CD4-positive, alpha-beta memory T cell (primary cell): ENCODE measurements around the gene OVAAL. TPM values are rescaled to one million over a fixed set of nuclear protein-coding genes. Genes with fewer than 3 reads are reported as not detected.

Experiments used
- CTCF ChIA-PET: fragments of 350-600 bp; sonication (Branson Sonifier 250); formaldehyde crosslinking; loops from one replicate; lab custom pipeline; 2021; ENCODE audit warnings: inconsistent platforms; ENCODE audit not compliant: partially characterized antibody; lab: Charles Lee
- POLR2A ChIA-PET: fragments of 350-600 bp; sonication (Branson Sonifier 250); formaldehyde crosslinking; loops from one replicate; lab custom pipeline; 2021; ENCODE audit not compliant: partially characterized antibody; lab: Charles Lee
- DNase-seq, 5 donors: peaks; one replicate each; pipeline versions ENCODE4 v3.0.0 to v3.0.0-alpha.2; 2020 to 2022; ENCODE audit warnings: mixed read lengths in 1 of 5
- H3K27ac ChIP-seq: one replicate; pipeline ENCODE4 v1.7.0; 2013; ENCODE audit warnings: low read depth, low read length
- H3K27me3 ChIP-seq: 2 replicates; pipeline ENCODE4 v1.7.0; 2013; ENCODE audit warnings: mild to moderate bottlenecking, low read length, moderate library complexity; ENCODE audit not compliant: insufficient read depth
- H3K36me3 ChIP-seq: 2 replicates; pipeline ENCODE4 v1.7.0; 2013; ENCODE audit warnings: mild to moderate bottlenecking, low read length, moderate library complexity; ENCODE audit not compliant: insufficient read depth
- H3K4me1 ChIP-seq: 2 replicates; pipeline ENCODE4 v1.7.0; 2013; ENCODE audit warnings: mild to moderate bottlenecking, low read length, moderate library complexity; ENCODE audit not compliant: insufficient read depth
- H3K4me3 ChIP-seq, 2 donors: one replicate each; pipeline ENCODE4 v1.7.0; 2013; ENCODE audit warnings: low read length in 2 of 2, mild to moderate bottlenecking in 1 of 2
- H3K9me3 ChIP-seq, 2 donors: one replicate each; pipeline ENCODE4 v1.7.0; 2013; ENCODE audit warnings: low read length in 2 of 2, control low read depth in 1 of 2; ENCODE audit not compliant: control insufficient read depth in 1 of 2
- H3K27ac Mint-ChIP-seq, 7 donors: one replicate each; pipeline ENCODE4 v1.8.0; 2020 to 2021; ENCODE audit warnings: mixed read lengths in 7 of 7, mild to moderate bottlenecking in 6 of 7, inconsistent platforms in 3 of 7, moderate library complexity in 3 of 7
- H3K27me3 Mint-ChIP-seq, 2 donors: one replicate each; pipeline ENCODE4 v1.8.0; 2020 to 2021; ENCODE audit warnings: mixed read lengths in 2 of 2
- H3K36me3 Mint-ChIP-seq, 2 donors: one replicate each; pipeline ENCODE4 v1.8.0; 2020 to 2021; ENCODE audit warnings: mixed read lengths in 2 of 2, inconsistent platforms in 1 of 2, mild to moderate bottlenecking in 1 of 2
- H3K4me1 Mint-ChIP-seq, 4 donors: one replicate each; pipeline ENCODE4 v1.8.0; 2020 to 2021; ENCODE audit warnings: mixed read lengths in 4 of 4, mild to moderate bottlenecking in 1 of 4
- H3K4me3 Mint-ChIP-seq, 8 donors: one replicate each; pipeline ENCODE4 v1.8.0; 2020 to 2021; ENCODE audit warnings: mixed read lengths in 8 of 8, mild to moderate bottlenecking in 7 of 8, moderate library complexity in 6 of 8, inconsistent platforms in 3 of 8
- H3K9me3 Mint-ChIP-seq, 8 donors: one replicate each; pipeline ENCODE4 v1.8.0; 2020 to 2021; ENCODE audit warnings: mixed read lengths in 8 of 8, mild to moderate bottlenecking in 5 of 8, inconsistent platforms in 3 of 8, moderate library complexity in 1 of 8
- intact Hi-C: fragments of 100-400 bp; cut with micrococcal nuclease; formaldehyde crosslinking; loops from one replicate; pipeline ENCODE4 v1.15.1; 2023
- polyA plus RNA-seq, 2 donors: library from polyadenylated mRNA; unstranded; fragments of 300-500 nt; fragmentation: Illumina TruSeq; gene quantifications; one replicate each; pipeline ENCODE4 v1.2.3, GENCODE V29; 2021
- total RNA-seq, 2 experiments: library from RNA; stranded (reverse); gene quantifications; one replicate each; pipeline ENCODE4 v1.2.3, GENCODE V29; 2021

OVAAL gene
- total and polyA plus RNA-seq, 4 experiments from 2014 or later = not detected

DNA sequence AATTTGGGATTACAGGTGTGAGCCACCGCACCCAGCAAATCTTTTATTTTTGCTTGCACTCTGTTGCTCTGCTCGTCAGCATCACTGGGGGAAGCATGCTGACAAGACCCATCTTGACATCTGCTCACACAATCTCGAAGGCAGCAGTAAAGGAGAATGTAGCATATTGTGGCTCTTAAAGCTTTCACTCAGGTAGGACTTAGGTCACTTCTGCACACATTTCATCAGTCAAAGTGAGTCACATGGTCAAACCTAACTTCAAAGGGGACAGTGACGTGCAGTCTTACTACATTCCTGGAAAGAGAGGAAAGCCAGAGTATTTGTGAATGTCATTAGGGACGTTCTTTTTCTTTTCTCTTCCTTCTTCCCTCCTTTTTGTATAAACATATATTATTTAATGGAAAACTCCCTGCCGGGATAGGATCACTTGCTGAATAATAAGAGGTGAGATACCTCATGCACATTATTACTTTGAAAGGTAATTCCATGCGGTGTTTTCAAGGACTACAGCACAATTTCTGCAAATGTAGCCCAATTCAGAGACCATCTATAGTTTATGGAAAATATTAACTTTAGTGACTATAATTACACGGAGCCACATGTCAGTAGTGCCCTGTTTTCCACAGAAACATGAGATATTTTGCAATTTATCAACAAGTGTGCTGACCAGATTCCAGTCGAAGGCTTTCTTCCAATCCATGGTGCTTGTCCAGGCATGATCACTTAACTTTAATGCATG lies 37.1 kb upstream of the OVAAL start:
- Mint-ChIP-seq H3K4me3 (no peak overlapping the region), H3K27ac (no peak overlapping the region), H3K9me3 (no peaks in the 10 kb centered on the region), H3K36me3 (no peaks in the 10 kb centered on the region), H3K27me3 (peaks cover 0 to 1% of the 10 kb centered on the region in 2 donors), H3K4me1 (peaks cover 0 to 2% (median under 1%) of the 10 kb centered on the region in 4 donors)
- no peak overlapping the region for H3K27ac ChIP-seq
- no peaks in the 10 kb centered on the region for H3K9me3 ChIP-seq
- DNase-seq = no peak
- H3K27me3 ChIP-seq = no peaks in the 10 kb centered on the region
- CTCF ChIA-PET = interaction anchor here (1.3 kb wide), 2 partner anchors 9 to 340 kb away, joined by 3 to 5 read pairs; no protein-coding TSS in a partner anchor
- POLR2A ChIA-PET = no interaction called here
- H3K4me1 ChIP-seq = no peaks in the 10 kb centered on the region
- intact Hi-C loops = no loop called here
- no peaks in the 10 kb centered on the region for H3K36me3 ChIP-seq
- no peak overlapping the region for H3K4me3 ChIP-seq

DNA sequence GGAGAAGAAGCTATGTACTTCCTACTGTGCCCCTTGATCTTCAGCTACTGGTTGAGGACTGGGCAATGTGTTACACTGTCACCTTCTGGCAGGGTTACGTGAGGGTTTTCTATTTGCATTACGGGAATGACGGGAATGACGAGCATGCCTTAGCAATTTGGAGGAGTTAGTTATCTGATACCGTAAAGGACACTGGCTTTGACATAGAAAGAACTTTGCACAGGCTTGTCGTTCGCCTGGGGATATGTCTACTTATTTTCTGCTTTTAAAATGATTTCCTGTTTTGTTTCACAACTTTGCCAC lies 36.6 kb upstream of the OVAAL start:
- no peaks in the 10 kb centered on the region for H3K9me3 Mint-ChIP-seq
- DNase-seq = no peak
- CTCF ChIA-PET = interaction anchor here (1.3 kb wide), 2 partner anchors 10 to 340 kb away, joined by 3 to 5 read pairs; no protein-coding TSS in a partner anchor
- H3K27me3 Mint-ChIP-seq = peaks cover 1% of the 10 kb centered on the region in 2 donors
- no peaks in the 10 kb centered on the region for H3K36me3 Mint-ChIP-seq
- no peak overlapping the region for H3K27ac Mint-ChIP-seq
- Histone ChIP-seq H3K4me1 (no peaks in the 10 kb centered on the region), H3K9me3 (no peaks in the 10 kb centered on the region), H3K36me3 (no peaks in the 10 kb centered on the region), H3K4me3 (no peak overlapping the region), H3K27ac (no peak overlapping the region), H3K27me3 (no peaks in the 10 kb centered on the region)
- intact Hi-C loops = no loop called here
- H3K4me1 Mint-ChIP-seq = peaks cover 0 to 2% (median under 1%) of the 10 kb centered on the region in 4 donors
- H3K4me3 Mint-ChIP-seq = no peak overlapping the region
- POLR2A ChIA-PET = no interaction called here

DNA sequence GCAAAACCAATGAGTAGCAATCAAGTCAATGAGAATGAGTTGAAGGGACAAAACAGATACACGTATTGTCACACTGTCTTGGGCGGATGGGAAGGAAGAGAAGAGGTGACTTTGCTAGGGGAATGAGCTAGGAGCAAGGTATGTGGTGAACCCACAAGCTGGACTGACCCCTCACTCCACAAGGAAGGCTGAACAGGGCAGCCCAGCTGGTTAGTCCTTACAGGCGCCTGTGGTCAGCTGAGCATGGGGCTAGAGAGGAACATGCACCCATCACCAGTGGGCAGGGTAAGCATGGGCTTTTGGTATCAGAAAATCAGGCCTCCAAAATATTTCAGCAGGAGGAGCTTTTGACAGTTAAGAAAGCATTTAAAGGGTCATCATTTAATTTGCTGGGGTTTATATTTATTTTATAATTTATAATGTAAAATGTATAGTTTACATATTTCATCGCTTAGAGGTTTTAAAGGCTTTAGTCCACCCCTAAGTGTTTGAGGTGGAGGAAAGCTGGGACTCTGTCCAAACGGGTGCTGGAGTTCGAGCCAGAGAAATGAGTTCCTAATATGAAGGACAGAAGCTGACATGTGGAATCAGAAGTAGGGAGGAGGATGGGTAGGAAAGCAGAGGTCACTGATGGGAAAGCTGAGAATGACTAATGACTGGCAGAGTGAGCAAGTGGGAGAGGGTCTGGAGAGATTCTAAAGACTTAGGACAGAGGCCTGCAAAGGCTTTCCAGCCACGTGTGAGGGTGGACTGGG lies 34.4 kb upstream of the OVAAL start:
- Histone ChIP-seq H3K9me3 (no peaks in the 10 kb centered on the region), H3K36me3 (no peaks in the 10 kb centered on the region), H3K4me3 (no peak overlapping the region), H3K27ac (no peak overlapping the region), H3K4me1 (no peaks in the 10 kb centered on the region), H3K27me3 (no peaks in the 10 kb centered on the region)
- no peak overlapping the region for H3K4me3 Mint-ChIP-seq
- ChIA-PET POLR2A (no interaction called here), CTCF (interaction anchor here (0.9 kb wide), 2 partner anchors 9 to 338 kb away, joined by 4 to 6 read pairs; no protein-coding TSS in a partner anchor)
- intact Hi-C loops = no loop called here
- DNase-seq = no peak
- peaks cover 1 to 3% of the 10 kb centered on the region in 2 donors for H3K27me3 Mint-ChIP-seq
- H3K36me3 Mint-ChIP-seq = no peaks in the 10 kb centered on the region
- peaks cover 0 to 2% (median under 1%) of the 10 kb centered on the region in 4 donors for H3K4me1 Mint-ChIP-seq
- H3K9me3 Mint-ChIP-seq = no peaks in the 10 kb centered on the region
- H3K27ac Mint-ChIP-seq = no peak overlapping the region

DNA sequence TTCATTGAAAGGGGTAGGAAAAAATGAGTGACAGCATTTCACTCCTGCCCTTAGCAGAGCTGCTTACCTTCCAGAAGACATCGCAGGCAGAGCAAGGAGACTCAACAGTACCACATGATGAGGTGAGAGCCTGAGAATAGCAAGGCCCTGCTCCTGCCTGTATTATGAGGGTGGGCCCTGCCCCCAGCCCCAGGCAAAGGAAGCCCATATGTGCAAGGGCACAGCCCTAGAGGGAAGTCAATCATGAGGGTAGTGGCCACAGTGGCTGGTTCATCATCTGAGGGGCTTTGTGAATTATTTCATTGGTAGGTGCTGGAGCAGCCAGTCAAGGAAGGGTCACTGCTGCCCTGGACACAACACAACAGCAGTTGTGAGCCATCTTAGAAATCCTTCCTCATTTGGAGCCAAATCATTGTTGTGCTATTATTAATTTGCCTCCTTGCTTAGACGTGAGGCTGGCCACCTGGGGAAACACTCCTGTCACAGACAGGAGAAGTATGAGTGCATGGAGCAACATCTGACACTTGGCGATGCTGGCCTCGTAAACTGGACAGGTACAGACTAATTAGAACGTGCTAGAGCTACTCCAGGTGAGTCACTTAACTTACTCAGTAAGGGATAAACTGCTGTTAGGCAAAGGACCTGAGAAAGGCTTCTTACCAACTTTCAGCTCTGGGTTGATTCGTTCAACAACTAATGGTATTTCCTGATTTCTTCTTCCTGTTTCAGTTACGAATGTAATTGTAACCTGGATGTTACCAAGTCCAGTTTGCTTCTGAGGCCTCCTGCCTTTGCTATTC lies 33.6 kb upstream of the OVAAL start:
- Mint-ChIP-seq H3K36me3 (no peaks in the 10 kb centered on the region), H3K27me3 (peaks cover 0 to 3% of the 10 kb centered on the region in 2 donors), H3K4me3 (no peak overlapping the region), H3K4me1 (peaks cover 0 to 2% (median under 1%) of the 10 kb centered on the region in 4 donors), H3K27ac (no peak overlapping the region), H3K9me3 (no peaks in the 10 kb centered on the region)
- DNase-seq = no peak
- intact Hi-C loops = no loop called here
- no peaks in the 10 kb centered on the region for H3K4me1 ChIP-seq
- no peaks in the 10 kb centered on the region for H3K9me3 ChIP-seq
- CTCF ChIA-PET = interaction anchor here (0.9 kb wide), 2 partner anchors 9 to 337 kb away, joined by 4 to 6 read pairs; no protein-coding TSS in a partner anchor
- H3K27me3 ChIP-seq = no peaks in the 10 kb centered on the region
- no peaks in the 10 kb centered on the region for H3K36me3 ChIP-seq
- POLR2A ChIA-PET = no interaction called here
- no peak overlapping the region for H3K4me3 ChIP-seq
- no peak overlapping the region for H3K27ac ChIP-seq

DNA sequence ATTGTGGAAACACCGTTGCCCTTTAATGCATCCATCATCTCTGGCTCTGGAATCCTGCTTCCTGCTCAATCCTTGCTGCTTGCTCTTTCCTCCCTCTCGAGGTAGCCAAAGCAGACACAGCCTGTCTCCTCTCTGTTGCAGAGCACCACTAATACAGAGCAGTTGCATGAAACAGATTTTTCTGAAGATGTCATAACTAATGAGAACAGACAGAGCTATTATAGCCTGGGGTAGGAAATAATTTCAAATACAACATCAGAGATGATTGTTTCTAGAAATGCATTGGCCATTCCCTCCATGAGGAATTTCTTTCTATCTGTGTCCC lies 33.1 kb upstream of the OVAAL start:
- Mint-ChIP-seq H3K4me1 (peaks cover 0 to 2% (median under 1%) of the 10 kb centered on the region in 4 donors), H3K36me3 (no peaks in the 10 kb centered on the region), H3K4me3 (no peak overlapping the region), H3K27me3 (peaks cover 0 to 3% of the 10 kb centered on the region in 2 donors), H3K27ac (peak overlapping the region in 1 of 7 donors; percentile 82), H3K9me3 (no peaks in the 10 kb centered on the region)
- CTCF ChIA-PET = interaction anchor here (0.7 kb wide), 1 partner anchor 335 kb away, joined by 3 read pairs; no protein-coding TSS in a partner anchor
- DNase-seq = no peak
- no peak overlapping the region for H3K4me3 ChIP-seq
- no peaks in the 10 kb centered on the region for H3K27me3 ChIP-seq
- H3K27ac ChIP-seq = no peak overlapping the region
- no peaks in the 10 kb centered on the region for H3K36me3 ChIP-seq
- intact Hi-C loops = no loop called here
- POLR2A ChIA-PET = no interaction called here
- no peaks in the 10 kb centered on the region for H3K4me1 ChIP-seq
- no peaks in the 10 kb centered on the region for H3K9me3 ChIP-seq

DNA sequence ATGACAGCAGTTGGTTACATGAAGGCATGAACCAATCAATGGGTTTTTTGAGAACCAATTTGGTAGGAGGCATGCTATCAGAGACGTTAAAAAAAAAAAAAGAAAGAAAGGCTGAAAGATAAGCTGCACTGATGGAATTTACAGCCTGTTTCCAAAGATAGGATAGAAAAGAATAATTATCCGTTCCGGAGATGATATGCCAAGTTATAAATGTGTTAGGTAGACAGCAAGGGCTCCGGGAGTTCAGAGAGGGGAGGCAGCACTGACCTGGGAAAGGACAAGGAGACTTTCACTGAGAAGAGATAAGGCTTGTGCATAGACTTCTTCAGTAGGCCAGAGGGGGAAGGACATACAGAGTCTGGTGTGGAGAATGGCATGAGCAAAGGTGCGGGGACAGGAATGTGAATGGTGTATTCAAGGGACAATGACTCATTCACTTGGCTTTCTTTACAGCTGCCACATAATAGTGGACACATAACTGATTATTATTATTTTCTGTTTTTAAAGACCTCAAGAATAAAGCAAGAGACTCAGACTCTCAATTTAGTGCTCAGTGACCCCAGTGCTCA lies 31.6 kb upstream of the OVAAL start:
- intact Hi-C loops = no loop called here
- ChIA-PET POLR2A (no interaction called here), CTCF (interaction anchor here (0.6 kb wide), 1 partner anchor 486 kb away, joined by 3 read pairs; no protein-coding TSS in a partner anchor)
- Mint-ChIP-seq H3K4me3 (no peak overlapping the region), H3K36me3 (no peaks in the 10 kb centered on the region), H3K27ac (no peak overlapping the region), H3K9me3 (no peaks in the 10 kb centered on the region), H3K4me1 (peaks cover 0 to 2% (median under 1%) of the 10 kb centered on the region in 4 donors), H3K27me3 (peaks cover 0 to 3% of the 10 kb centered on the region in 2 donors)
- Histone ChIP-seq H3K4me3 (no peak overlapping the region), H3K4me1 (no peaks in the 10 kb centered on the region), H3K27me3 (no peaks in the 10 kb centered on the region), H3K27ac (no peak overlapping the region), H3K9me3 (no peaks in the 10 kb centered on the region), H3K36me3 (no peaks in the 10 kb centered on the region)
- DNase-seq = no peak
